Measurements from ENCODE around the gene MDH1B.
"Not testable (repeated sequence)": the region's sequence is repeated elsewhere in the genome, so short reads cannot be mapped to it uniquely, and the experiment has no call there.

The MDH1B gene

DNA sequence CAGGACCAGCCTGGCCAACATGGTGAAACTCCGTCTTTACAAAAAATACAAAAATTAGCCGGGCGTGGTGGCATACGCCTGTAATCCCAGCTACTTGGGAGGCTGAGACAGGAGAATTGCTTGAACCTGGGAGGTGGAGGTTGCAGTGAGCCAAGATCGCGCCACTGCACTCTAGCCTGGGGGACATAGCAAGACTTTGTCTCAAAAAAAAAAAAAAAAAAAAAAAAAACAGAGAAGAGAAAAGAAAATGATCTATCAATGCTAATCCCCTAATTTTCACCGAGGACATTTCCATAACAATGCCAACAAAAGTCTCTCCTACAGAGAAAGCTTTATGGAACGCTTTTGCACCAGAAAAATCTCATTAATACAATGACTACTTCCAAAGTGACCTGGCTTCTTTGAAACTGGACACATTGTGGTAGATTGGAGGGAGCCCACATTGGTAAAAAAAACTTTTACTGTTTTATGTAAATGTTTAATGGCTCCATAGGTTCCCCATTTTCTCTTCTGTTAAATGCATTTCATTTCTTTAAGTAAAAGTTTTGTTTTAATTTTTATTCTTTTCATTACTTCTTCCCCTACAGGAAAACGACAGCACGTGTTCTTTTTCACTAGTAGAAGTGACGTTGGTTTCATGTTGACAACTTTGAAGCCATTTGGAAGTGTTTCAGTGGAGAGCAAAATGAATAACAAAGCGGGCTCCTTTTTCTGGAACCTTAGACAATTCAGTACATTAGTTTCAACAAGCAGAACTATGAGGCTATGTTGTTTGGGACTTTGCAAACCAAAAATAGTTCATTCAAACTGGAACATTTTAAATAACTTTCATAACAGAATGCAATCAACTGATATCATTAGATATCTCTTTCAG, 1.2 kb upstream of the MDH1B start:
- no peak for DNase-seq

DNA sequence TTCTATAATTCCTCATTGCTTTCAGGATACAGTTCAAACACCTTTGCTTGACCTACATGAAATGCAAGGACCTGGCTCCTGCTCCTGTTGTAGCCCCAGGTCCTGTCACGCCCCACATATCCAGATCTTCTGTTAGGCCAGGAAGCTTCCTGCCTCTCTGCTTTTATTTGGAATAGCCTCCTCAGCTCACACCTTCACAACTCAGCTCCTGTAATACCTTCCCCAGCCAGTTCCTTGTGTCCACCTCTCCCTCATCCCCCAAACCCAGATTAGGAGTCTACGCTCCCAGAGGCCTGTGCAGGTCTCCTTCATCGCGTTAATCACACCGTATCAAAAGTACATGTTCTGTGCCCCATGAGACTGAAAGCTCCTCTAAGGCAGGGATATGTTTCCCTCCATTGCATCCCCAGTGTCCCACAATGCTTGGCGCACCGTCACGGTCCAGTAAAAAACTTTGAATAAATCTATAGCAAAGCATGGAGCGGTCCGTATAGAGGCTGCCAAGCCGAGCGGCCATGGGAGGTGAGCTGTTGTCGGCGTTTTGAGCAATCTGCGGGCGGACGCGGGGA, 371 bp downstream of the MDH1B start:
- DNase-seq, result no peak

DNA sequence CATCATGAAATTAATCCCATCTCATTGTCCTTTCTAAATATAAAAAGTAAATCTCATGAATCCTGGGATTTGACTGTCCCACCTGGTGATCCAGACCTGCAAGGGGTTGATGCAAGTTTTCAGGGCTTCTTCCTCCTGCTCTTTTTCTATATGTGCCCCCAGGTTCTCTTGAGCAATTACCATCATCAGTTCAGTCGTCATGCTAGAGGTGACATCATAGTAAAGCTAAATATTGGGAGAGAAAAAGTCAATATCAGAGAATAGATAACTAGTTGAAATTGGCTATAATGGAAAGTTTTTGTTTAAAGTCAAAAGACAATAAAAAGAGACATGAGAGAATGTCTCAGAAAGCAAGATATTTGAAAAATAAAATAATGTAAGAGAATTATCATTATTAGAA, 8.3 kb downstream of the MDH1B start:
- DNase-seq, result no peak

DNA sequence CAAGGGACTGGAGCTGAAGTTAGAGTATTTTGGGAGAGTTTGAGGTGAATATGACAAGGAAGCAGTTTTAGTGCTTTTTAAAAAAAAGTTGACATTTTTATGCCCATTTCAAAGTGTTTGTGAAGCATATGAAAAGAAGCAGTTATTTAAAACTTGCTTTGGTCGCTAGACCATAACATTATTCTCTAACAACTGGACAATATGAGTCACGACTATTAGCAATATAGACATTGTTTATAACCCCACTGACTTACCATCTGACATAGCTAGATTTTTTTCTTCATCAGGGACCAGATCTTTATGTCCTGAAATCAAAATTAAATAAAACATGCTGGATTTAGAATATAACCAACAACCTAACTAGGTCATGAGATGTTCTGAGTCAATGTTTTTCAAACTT, 24.3 kb downstream of the MDH1B start:
- DNase-seq, result no peak

DNA sequence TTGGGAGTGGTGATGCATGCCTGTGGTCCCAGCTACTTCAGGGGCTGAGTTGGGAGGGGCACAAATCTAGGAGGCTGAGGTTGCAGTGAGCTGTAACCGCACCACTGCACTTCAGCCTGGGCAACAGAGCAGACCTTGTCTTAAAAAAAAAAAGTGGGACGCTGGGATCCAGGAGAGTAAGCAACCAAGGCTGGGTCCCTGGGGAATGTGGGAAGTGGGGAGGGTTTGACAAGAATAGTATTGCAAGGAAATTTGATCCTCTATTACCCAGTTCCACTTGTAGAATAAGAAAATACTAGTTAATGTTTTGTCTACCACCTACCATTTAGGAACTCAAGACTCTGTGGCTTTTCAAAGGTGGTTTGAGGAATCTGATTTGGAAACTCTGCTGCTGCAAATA, 25.9 kb downstream of the MDH1B start:
- no peak for DNase-seq

DNA sequence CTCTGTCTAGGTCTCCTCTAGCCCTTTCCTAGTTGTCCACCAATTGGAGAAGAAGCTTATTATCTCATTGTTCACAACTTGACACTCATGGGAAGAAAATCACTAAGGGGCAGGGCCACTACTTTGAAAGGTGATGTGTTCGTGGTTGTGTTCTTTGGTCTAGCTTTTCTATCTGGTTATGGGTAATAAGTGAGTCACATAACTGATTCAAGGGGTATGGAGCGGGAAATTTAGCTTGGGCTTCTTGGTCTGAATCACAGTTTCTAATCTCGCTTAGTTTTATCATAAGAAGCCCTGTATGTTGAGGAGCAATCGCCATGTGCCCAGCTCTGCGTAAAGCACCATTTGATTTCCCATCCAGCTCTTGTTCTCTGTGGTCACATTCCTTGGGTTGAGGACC, 28.2 kb downstream of the MDH1B start:
- no peak for DNase-seq

DNA sequence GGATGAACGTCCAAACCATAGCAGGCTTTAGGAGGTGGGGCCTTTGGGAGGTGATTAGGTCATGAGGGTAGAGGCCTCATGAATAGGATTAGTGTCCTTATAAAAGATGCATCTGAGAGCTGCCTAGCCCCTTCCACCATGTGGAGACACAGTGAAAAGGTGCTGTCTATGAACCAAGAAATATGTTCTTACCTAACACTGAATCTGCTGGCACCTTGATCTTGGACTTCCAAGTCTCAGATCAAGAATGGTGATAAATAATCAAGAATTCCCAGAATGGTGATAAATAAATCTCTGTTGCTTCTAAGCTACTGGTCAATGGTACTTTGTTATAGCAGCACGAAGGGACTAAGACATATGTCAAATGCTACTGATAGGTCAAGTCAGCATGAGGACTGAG, 31.8 kb downstream of the MDH1B start:
- no peak for DNase-seq

DNA sequence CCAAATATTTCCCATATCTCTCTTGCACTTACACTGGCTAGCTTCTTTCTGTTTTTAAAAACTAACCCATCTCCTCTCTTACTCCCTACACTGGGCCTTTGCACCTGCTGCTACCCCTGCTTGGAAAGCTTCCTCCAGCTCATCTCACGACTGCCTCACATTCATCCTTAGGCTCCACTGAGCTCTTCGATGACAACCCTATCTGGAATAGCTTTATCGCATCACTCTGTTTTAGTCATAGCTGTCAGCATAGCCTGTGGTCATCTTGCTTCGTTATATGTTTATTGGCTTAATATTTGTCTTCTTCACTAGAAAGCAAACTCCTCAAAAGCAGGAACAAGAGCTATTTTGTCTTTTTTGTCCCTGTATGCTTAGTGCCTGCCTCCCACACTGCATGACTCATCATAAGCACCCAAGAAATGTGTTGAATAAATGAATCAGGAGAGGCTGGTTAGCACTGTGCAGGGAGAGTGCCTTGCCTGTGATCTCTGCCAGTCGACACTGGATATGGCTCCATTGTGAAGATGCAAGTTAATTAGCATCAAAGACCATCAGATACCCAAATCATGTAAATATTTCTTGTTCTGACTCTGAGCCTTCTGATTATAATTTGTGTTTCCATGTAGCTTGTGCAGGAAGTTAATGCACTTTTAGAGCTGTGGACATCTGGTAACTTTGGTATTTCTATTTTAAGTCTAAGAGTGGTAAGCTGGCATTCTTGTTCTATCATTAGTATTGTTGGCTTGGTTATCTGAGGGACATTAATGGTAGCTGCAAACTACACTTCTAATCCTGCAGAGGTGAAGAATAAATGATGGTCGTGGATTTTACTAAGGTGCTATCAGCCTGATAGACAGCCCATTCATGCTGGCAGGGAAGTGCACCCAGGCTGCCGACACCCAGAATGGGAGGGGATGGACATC, 36.6 kb downstream of the MDH1B start:
- no peak for DNase-seq

DNA sequence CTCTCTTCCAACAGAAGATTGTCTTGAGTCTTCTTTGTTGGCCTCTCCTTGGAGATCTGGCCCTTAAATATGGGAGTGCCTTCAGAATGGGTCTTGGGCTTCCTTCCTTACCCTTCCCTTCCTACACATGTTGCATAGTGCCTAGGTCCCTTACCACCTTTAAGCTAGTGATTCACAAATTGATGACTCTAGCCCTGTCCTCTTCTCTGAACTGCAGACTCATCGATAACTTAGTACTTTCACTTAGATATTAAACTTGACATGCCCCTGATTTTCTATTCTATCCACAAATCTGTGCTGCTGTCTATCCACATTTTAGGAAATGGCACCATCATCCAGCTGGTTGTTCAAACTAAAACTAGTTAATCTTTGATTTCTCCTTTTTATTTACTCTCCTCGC, 37.8 kb downstream of the MDH1B start:
- no peak for DNase-seq

DNA sequence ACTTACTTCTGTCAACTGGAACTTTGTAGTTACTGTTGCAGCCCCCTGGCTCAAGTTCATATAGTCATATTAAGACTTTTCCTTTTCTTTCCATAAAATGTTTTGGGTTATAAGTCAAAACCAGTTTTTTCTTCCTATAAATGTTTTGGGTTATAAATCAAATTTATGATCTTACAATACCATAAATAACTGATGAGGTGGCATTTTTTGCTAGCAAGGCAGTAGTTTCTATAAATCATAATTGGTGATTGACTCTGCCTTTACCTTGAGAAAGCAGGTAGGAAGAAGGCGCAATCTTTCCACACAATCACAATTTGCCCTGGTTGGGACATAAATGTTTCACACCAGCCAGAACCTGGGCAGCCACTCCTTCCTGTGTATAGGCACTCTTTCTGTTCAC, 41.8 kb downstream of the MDH1B start:
- DNase-seq, result no peak

DNA sequence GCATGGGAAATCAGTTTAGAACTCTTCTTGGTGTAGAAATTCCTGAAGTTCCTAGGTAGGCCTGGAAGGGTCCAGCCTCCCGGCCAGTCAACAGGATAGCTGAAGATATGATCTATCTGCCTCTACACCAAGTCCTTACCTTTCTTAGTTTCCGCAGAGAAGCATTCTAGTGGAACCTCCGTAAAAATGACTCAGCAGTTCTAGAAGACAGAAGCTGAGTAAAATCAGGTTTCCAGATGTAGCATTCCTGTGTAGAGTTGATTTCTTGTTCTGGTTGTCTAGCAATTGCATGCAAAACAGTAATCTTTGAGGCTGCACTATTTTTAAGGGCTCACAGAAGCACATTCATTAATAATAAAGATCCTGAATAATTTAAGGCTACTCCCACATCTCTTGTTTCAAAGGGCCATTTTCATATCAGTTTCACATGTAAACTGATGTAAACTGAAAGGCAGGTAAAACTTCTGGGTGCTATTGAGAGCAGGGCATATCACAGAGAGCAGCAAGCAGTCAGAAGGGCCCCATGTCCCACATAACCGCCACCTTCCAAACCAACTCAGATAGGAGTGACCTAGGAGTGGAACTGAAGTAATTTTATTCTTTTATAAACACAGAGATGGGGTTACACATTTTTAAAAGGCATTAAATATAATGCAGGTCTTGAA, 43.7 kb downstream of the MDH1B start:
- no peak for DNase-seq

DNA sequence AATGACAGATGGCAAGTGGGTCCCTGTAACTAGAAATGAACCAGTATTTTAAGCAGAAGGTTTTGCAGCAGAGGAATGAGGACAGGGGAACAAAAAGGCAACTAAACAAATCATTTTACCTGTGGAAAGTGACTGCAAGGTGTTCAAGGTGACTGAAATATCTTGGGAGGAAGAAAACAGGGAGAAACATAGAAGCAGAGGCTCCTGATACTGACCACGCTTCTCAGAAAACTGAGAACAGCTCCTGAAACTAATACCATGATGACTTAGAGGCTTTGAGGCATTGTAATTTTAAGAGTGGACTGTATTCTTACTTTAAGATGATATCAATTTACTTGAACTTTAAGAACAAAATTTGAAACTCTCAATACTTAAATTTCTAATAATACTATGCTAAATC, 46.8 kb downstream of the MDH1B start, which contains the start of gene DYTN:
TSS of gene DYTN (minus strand) at position 101 of the 400 bp plus-strand sequence. CDS start 117 bp downstream, outside the sequence.
- no peak for DNase-seq

DNA sequence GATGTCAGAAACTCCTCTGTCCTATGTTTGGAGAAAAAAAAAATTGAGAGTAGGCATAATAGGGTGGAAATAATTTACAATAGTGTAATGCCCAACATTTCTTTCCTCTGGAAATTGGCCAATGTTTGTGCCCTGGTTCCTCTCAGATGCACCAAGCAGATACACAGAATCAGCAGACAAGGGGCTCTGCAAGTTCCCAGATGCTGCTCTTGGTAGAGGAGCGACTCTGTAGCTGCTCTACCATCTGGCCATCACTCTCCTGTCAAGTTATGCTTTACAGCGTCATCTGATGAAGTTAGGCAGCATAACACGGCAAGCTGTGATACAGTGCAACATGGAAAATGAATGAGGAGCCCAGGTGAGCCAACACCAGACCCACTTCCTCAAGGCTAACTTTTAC, 48.5 kb downstream of the MDH1B start:
- DNase-seq, result no peak

DNA sequence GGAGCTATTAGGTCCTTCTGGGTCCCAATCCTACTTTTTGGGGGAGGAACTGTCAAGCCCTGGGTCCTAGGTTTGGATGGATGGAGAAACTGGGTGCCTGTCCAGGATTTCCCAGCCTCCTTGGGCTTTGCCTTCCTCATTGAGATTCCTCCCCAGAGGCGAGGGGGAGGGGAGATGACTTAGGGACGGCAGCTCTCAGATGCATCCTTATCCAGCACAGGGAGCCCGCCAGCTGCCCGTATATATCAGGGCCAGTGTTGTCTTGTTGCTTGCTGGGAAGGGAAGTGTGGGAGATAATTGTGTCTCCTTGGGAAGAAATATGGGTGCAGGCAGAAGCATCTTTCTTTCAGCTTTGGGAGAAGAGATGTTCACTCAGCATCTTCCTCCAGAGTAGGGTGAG, 49.9 kb downstream of the MDH1B start:
- DNase-seq, result not testable (repeated sequence)

DNA sequence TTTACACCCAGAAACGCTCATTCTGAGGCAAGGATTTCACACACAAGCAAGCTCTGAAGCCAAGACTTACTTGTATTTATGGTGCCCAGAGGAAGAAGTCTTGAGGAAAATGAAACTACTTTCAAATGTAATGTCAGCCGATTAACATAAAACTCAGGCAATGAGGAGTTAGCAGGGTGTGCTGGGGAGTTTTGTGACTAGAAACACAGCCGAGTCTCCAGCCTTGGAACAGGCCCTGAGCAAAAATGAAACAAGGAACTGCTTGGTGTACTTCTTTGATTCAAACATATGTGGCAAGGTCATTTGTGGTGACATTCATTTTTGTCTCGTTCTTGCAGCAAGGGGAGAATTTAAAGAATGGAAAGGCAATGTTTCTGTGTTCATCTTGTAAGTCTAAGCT, 51.4 kb downstream of the MDH1B start:
- no peak for DNase-seq

DNA sequence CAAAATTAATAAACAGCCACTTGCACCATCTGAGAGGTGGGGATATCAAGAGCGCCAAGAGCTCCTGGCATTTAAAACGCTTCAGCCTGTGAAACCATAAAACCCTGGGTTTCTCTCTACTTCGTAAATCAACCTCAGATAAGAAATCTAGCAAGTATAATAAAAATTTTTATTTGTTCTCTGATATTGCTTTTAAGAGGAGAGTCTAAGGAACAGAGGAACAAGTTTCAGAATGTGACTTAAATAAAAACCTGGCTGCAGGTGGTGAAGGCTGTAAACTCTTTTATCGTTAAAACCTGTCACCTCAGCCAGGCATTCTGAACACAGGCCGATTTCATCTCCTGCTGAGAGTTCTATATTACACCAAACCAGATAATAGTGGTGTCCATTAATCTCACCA, 56.8 kb downstream of the MDH1B start:
- no peak for DNase-seq

DNA sequence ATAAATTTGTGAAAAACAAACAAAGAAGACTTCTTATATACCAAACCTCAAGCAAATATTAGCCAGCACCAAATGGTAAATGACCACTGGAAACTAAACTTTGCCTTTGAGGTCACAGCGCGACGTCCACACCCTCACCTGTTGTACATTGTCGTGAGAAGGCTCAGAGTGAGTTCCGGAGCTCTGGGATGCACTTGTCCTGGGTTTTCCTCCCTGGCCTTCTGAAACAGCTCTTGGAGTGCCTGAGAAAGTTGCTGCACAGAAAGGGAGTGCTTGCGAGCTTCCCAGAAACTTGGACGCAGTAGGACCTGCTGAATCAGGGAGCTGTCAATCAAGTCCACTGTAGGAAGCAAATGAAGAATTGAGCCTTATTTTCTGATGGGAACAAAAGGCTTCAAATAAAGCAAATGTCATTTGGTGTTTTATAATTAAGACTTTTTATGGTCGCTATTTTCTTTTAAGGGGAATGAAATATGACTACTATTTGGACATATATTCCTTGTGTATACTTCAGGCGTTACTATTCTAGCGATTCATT, 57.9 kb downstream of the MDH1B start:
- no peak for DNase-seq

DNA sequence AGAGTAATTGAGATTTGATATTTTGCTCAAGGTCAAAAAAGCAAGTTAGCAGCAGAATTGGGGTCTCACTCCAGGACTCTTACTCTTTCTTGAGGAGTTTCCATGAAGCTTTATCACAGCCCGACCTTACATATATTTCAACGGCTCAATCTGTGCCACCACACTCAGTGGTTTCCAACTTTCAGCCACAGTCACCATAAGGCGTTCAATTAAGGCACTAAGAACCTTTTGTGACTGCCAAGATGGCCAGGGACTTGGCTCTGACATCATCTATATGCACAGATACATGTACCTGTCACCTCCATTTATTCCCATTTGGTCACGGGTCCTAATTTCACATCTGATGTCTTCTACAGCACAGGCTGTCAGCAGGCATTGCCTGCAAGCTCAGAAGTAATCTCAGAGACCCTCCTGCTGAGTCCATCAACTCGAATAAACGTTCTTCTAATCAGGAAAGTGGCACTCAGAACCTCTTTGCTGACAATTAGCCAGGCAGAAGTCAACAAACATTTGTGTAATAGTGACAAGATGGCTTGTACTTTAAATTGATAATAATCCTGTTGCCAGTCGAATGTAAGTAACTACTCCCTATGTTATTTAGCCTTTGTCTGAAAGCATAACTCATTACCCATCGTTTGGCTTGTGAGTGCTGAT, 63.0 kb downstream of the MDH1B start:
- DNase-seq, result no peak

DNA sequence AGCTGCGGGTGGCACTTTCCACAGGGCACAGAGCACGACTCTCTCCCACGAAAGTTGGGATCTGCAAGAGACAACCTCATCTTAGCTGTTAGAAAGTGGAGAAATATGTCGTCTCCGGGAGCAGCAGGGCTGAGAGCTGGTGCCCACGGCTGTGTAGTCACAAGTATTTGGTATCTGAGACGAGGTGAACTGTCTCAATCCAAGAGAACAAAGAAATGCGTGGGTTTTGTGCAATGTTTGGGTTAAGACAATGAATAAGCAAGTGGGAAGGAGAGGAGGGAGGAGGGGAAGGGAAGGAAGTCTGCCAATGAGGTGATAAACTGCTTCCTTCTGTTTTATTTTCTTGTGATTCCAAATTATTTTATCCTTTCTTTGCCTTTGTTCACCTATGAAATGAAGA, 65.0 kb downstream of the MDH1B start:
- DNase-seq, result no peak

DNA sequence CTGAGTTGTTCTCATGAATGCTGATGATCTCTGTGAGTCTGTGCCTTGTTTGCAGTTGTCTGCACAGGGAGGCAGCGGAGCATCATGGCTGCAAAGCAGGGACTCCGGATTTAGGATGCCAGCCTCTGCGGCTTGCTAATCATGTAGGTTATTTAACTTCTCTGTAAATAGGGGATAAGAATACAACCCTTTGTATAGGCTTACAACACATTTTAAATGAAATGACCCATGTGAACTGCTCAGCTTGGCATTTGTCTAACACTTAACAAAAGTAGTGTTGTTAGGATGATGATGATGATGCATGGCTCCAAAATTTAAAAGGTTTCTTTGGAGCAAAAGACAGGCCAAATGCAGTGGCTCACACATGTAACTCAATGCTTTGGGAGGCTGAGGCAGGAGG, 66.3 kb downstream of the MDH1B start:
- DNase-seq, result no peak

DNA sequence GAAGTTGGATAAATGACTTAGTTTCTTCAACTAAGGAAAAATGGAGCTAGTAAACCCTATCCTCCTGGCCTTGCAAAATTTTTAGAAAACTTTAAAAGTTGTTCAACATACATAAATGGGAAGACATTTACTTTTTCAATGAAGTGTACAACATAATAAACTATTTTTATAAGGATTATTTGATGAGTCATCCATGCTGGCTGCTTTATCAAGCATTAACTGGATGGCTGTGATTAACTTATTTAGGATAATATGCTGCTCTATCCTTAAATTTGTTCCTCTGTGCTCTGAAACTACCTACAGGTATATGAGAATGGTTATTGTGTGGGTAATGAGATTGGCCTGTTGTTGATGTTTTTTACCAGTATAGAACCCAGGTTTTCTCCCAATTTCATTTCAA, 68.2 kb downstream of the MDH1B start:
- DNase-seq, result no peak
